Liver (tissue), 9 donors: ENCODE data around the gene CDCP1. TPM values are rescaled to one million over a fixed set of nuclear protein-coding genes. Genes with fewer than 3 reads are reported as not detected.

ENCODE experiments used
- DNase-seq: peaks from one replicate; pipeline ENCODE4 v3.0.0-alpha.2; 2017; ENCODE audit warnings: low spot score
- H3K27ac ChIP-seq, 2 donors: one replicate each; pipeline ENCODE4 v1.7.0; 2013; ENCODE audit warnings: inconsistent platforms in 2 of 2, low read length in 2 of 2, control low read depth in 1 of 2, low read depth in 1 of 2, mild to moderate bottlenecking in 1 of 2
- H3K27me3 ChIP-seq, 4 donors: one replicate each; pipeline versions ENCODE4 v1.6.1 to v1.7.0; 2013; ENCODE audit warnings: low read length in 3 of 4, inconsistent platforms in 1 of 4, mild to moderate bottlenecking in 1 of 4, moderate library complexity in 1 of 4; ENCODE audit not compliant: control insufficient read depth in 4 of 4, insufficient read depth in 4 of 4
- H3K36me3 ChIP-seq, 4 donors: one replicate each; pipeline versions ENCODE4 v1.6.1 to v1.7.0; 2013; ENCODE audit warnings: low read length in 3 of 4, mild to moderate bottlenecking in 3 of 4, low read depth in 1 of 4, moderate library complexity in 1 of 4; ENCODE audit not compliant: control insufficient read depth in 4 of 4, insufficient read depth in 3 of 4
- H3K4me1 ChIP-seq, 4 donors: one replicate each; pipeline versions ENCODE4 v1.6.1 to v1.7.0; 2013; ENCODE audit warnings: low read length in 3 of 4, mild to moderate bottlenecking in 3 of 4, moderate library complexity in 1 of 4; ENCODE audit not compliant: control insufficient read depth in 4 of 4, insufficient read depth in 4 of 4
- H3K4me3 ChIP-seq, 3 donors: one replicate each; pipeline versions ENCODE4 v1.6.1 to v1.7.0; 2013; ENCODE audit warnings: low read length in 3 of 3, control low read depth in 1 of 3, low read depth in 1 of 3, mild to moderate bottlenecking in 1 of 3
- H3K9ac ChIP-seq, 2 donors: one replicate each; pipeline ENCODE4 v1.7.0; 2013; ENCODE audit warnings: low read length in 2 of 2, mild to moderate bottlenecking in 2 of 2, moderate library complexity in 2 of 2, control low read depth in 1 of 2, low read depth in 1 of 2
- H3K9me3 ChIP-seq, 4 donors: one replicate each; pipeline versions ENCODE4 v1.6.1 to v1.7.0; 2013; ENCODE audit warnings: low read length in 3 of 4; ENCODE audit not compliant: control insufficient read depth in 4 of 4
- EGR1 ChIP-seq, 2 donors: IDR thresholded peaks; 2 replicates each; pipeline ENCODE4 v1.6.1; 2016 to 2018; ENCODE audit warnings: antibody characterized with exemption in 2 of 2, low read depth in 2 of 2
- FOXA2 ChIP-seq: IDR thresholded peaks from 2 replicates; pipeline ENCODE4 v1.6.1; 2016; ENCODE audit warnings: antibody characterized with exemption
- GABPA ChIP-seq, 2 donors: IDR thresholded peaks in 1 of 2; conservative IDR thresholded peaks in 1 of 2; 2 replicates each; pipeline ENCODE4 v1.6.1; 2016; ENCODE audit warnings: antibody characterized with exemption in 2 of 2, mild to moderate bottlenecking in 1 of 2, moderate library complexity in 1 of 2
- HNF4A ChIP-seq, 2 donors: conservative IDR thresholded peaks; 2 replicates each; pipeline ENCODE4 v1.6.1; 2016; ENCODE audit warnings: antibody characterized with exemption in 2 of 2, mild to moderate bottlenecking in 2 of 2
- JUND ChIP-seq, 2 donors: IDR thresholded peaks; 2 replicates each; pipeline ENCODE4 v1.6.1; 2016; ENCODE audit warnings: antibody characterized with exemption in 2 of 2
- MAX ChIP-seq: IDR thresholded peaks from 2 replicates; pipeline ENCODE4 v1.6.1; 2016; ENCODE audit warnings: antibody characterized with exemption
- RAD21 ChIP-seq, 2 donors: IDR thresholded peaks; 2 replicates each; pipeline ENCODE4 v1.6.1; 2016; ENCODE audit warnings: antibody characterized with exemption in 2 of 2, mild to moderate bottlenecking in 2 of 2
- REST ChIP-seq: IDR thresholded peaks from 2 replicates; pipeline ENCODE4 v1.6.1; 2016; ENCODE audit warnings: antibody characterized with exemption, mild to moderate bottlenecking
- SP1 ChIP-seq: IDR thresholded peaks from 2 replicates; pipeline ENCODE4 v1.6.1; 2018; ENCODE audit warnings: antibody characterized with exemption, mild to moderate bottlenecking
- TAF1 ChIP-seq: conservative IDR thresholded peaks from 2 replicates; pipeline ENCODE4 v1.6.1; 2016; ENCODE audit warnings: antibody characterized with exemption, mild to moderate bottlenecking
- YY1 ChIP-seq: IDR thresholded peaks from 2 replicates; pipeline ENCODE4 v1.6.1; 2016; ENCODE audit warnings: antibody characterized with exemption, mild to moderate bottlenecking
- WGBS: extraction: QIAGEN DNeasy Blood & Tissue Kit; methylation state at CpG from one replicate; pipeline ENCODE4 v1.1.7; 2013; 5-methylcytosine and 5-hydroxymethylcytosine counted together
- polyA plus RNA-seq, 2 donors: library from polyadenylated mRNA; stranded (reverse) in 1 of 2; unstranded in 1 of 2; fragments of 200-250 nt in 1 of 2; fragments of >200 nt in 1 of 2; fragmentation: Nextera tagmentation in 1 of 2; extraction: Ambion mirVana in 1 of 2; gene quantifications; one replicate each; pipeline versions ENCODE4 v1.2.1 to v1.2.3, GENCODE V29; 2013 to 2015
- total RNA-seq, 2 donors: library from RNA; depleted of rRNA; stranded (reverse); fragments of >200 nt; gene quantifications; one replicate each; pipeline ENCODE4 v1.2.3, GENCODE V29; 2014
- donor health status: healthy.
- donor health status: healthy.
- donor health status: healthy.
- donor health status: healthy.
- donor health status: healthy.

The CDCP1 gene
- total and polyA plus RNA-seq, 4 donors = 0.22 to 0.67 (median 0.45) TPM

GRCh38 chr3:45109771-45110508 lies 36.2 kb downstream of the CDCP1 start:
- H3K36me3 ChIP-seq = no peaks in the 10 kb centered on the region
- DNase-seq = no peak
- no peaks in the 10 kb centered on the region for H3K4me1 ChIP-seq
- no peaks in the 10 kb centered on the region for H3K27me3 ChIP-seq
- no peak for TF ChIP-seq JUND (IDR thresholded peaks at IDR 0.05)
- TF ChIP-seq RAD21 (IDR thresholded peaks at IDR 0.05) = no peak
- no peak for TF ChIP-seq SP1
- H3K9me3 ChIP-seq = no peaks in the 10 kb centered on the region
- H3K9ac ChIP-seq = no peak overlapping the region
- peak overlapping the region in 1 of 2 donors; percentile 25 for H3K27ac ChIP-seq
- WGBS = 60% methylated on average over 7 of the region's 7 CpGs
- no peak overlapping the region for H3K4me3 ChIP-seq

- 95% methylated on average over 2 of the region's 2 CpGs for WGBS
- H3K36me3 ChIP-seq = no peaks in the 10 kb centered on the region
- no peak overlapping the region for H3K4me3 ChIP-seq
- H3K27ac ChIP-seq = no peak overlapping the region
- no peak for TF ChIP-seq GABPA (IDR thresholded peaks at IDR 0.05 in 1 of 2, conservative IDR thresholded peaks at IDR 0.05 in 1 of 2)
- no peak for TF ChIP-seq MAX
- TF ChIP-seq YY1 = no peak
- TF ChIP-seq REST = no peak
- TF ChIP-seq FOXA2 = no peak
- no peak for TF ChIP-seq TAF1
- no peaks in the 10 kb centered on the region for H3K27me3 ChIP-seq
- peaks cover 0 to 3% (median 0%) of the 10 kb centered on the region in 4 donors for H3K9me3 ChIP-seq
- no peaks in the 10 kb centered on the region for H3K4me1 ChIP-seq
- no peak for DNase-seq
- no peak overlapping the region for H3K9ac ChIP-seq
These were observed 39.3 kb downstream of the CDCP1 start for GRCh38 chr3:45106874-45107273.

- TF ChIP-seq JUND (IDR thresholded peaks at IDR 0.05) (no peak), REST (no peak), FOXA2 (no peak), HNF4A (conservative IDR thresholded peaks at IDR 0.05) (no peak), YY1 (no peak), EGR1 (IDR thresholded peaks at IDR 0.05; ENCODE audit: low read depth in 2 of 2) (no peak), GABPA (IDR thresholded peaks at IDR 0.05 in 1 of 2, conservative IDR thresholded peaks at IDR 0.05 in 1 of 2) (no peak)
- H3K4me1 ChIP-seq = no peaks in the 10 kb centered on the region
- no peaks in the 10 kb centered on the region for H3K27me3 ChIP-seq
- no peaks in the 10 kb centered on the region for H3K36me3 ChIP-seq
- DNase-seq = no peak
- no peak overlapping the region for H3K9ac ChIP-seq
- H3K4me3 ChIP-seq = no peak overlapping the region
- H3K27ac ChIP-seq = no peak overlapping the region
- 74% methylated on average over 5 of the region's 5 CpGs for WGBS
- H3K9me3 ChIP-seq = peaks cover 0 to 3% (median 0%) of the 10 kb centered on the region in 4 donors
These were observed 40.1 kb downstream of the CDCP1 start for GRCh38 chr3:45105855-45106671.
